K562 (cell line): ENCODE results near the gene CLSTN2. TPM values are rescaled to one million over a fixed set of nuclear protein-coding genes. Genes with fewer than 3 reads are reported as not detected.

Experiments
- ATAC-seq: fragments of 200-7000 bp; cut with Tn5 transposase; 3 replicates; pipeline ENCODE4 v1.9.1; 2020; ENCODE audit warnings: moderate library complexity
- BruUV-seq: library from RNA; stranded (reverse); fragments of 400-500 nt; replicated peaks from 2 replicates; lab custom pipeline; 2021; lab: Mats Ljungman, UMichigan
- CTCF ChIA-PET: fragments of 300-600 bp; formaldehyde crosslinking; extraction: SDS; loops from one replicate; lab custom pipeline; 2021; ENCODE audit warnings: low intra/inter-chr PET ratio; lab: Yijun Ruan, JAX
- POLR2A ChIA-PET: fragments of 300-600, 350-650 bp; sonication (Branson Sonifier 250); formaldehyde crosslinking; extraction: SDS; loops from one replicate; lab custom pipeline; 2021; ENCODE audit warnings: antibody characterized with exemption, inconsistent platforms; lab: Yijun Ruan, JAX
- DNase-seq, 4 experiments: peaks; one replicate each; pipeline versions ENCODE4 v3.0.0 to v3.0.0-alpha.2; 2011 to 2018; ENCODE audit warnings: low spot score in 3 of 4, mixed read lengths in 3 of 4; ENCODE audit errors: extremely low read depth in 1 of 4
- FAIRE-seq: peaks from 2 replicates; lab custom pipeline; 2011; peaks lifted over from hg19 to GRCh38; lab: Jason Lieb, UNC
- H2AFZ ChIP-seq: 2 replicates; pipeline ENCODE4 v1.6.0; 2011; ENCODE audit warnings: low read depth, low read length, control low read depth, inconsistent platforms
- H3K27ac ChIP-seq: fragments of 200-600 bp; 3 replicates; pipeline ENCODE4 v1.8.0; 2011; ENCODE audit warnings: low read depth, mild to moderate bottlenecking, control low read depth, inconsistent platforms, low read length, moderate library complexity, mixed read lengths; ENCODE audit errors: extremely low read depth
- H3K27me3 ChIP-seq, 2 experiments: fragments of 300-600 bp in 1 of 2; 2 replicates in 1 of 2; 3 replicates in 1 of 2; pipeline versions ENCODE4 v1.6.0 to v1.8.0; 2011; ENCODE audit warnings: inconsistent platforms in 2 of 2, low read length in 2 of 2, mild to moderate bottlenecking in 1 of 2, mixed read lengths in 1 of 2, moderate library complexity in 1 of 2; ENCODE audit not compliant: control insufficient read depth in 2 of 2, insufficient read depth in 2 of 2
- H3K36me3 ChIP-seq: fragments of 300-600 bp; 3 replicates; pipeline ENCODE4 v1.8.0; 2011; ENCODE audit warnings: mild to moderate bottlenecking, low read length, inconsistent platforms; ENCODE audit not compliant: control insufficient read depth, insufficient read depth
- H3K4me1 ChIP-seq, 2 experiments: fragments of 200-600 bp in 1 of 2; replicated peaks in 1 of 2; 2 replicates in 1 of 2; 3 replicates in 1 of 2; pipeline versions ENCODE4 v1.5.1 to v1.8.0; 2011; ENCODE audit warnings: inconsistent platforms in 2 of 2, low read length in 2 of 2, mild to moderate bottlenecking in 1 of 2, mixed read lengths in 1 of 2, moderate library complexity in 1 of 2; ENCODE audit not compliant: control insufficient read depth in 2 of 2, insufficient read depth in 2 of 2
- H3K4me2 ChIP-seq: 2 replicates; pipeline ENCODE4 v1.6.1; 2011; ENCODE audit warnings: low read length, control low read depth, inconsistent platforms, mixed read lengths; ENCODE audit not compliant: insufficient read depth
- H3K4me3 ChIP-seq: fragments of 200-600 bp; sonication (generic), shearing (Covaris generic); 2 replicates; pipeline ENCODE4 v1.5.1; 2016; ENCODE audit warnings: control low read depth, inconsistent platforms
- H3K79me2 ChIP-seq: fragments of 200-600 bp; 3 replicates; pipeline ENCODE4 v1.8.0; 2011; ENCODE audit warnings: low read length, inconsistent platforms; ENCODE audit not compliant: control insufficient read depth, insufficient read depth
- H3K9ac ChIP-seq, 2 experiments: 2 replicates each; pipeline versions ENCODE4 v1.6.0 to v1.6.1; 2011; ENCODE audit warnings: low read depth in 2 of 2, low read length in 2 of 2, control low read depth in 1 of 2, inconsistent platforms in 1 of 2, mild to moderate bottlenecking in 1 of 2, mixed read lengths in 1 of 2; ENCODE audit not compliant: insufficient read depth in 1 of 2
- H3K9me1 ChIP-seq: one replicate; pipeline ENCODE4 v1.6.0; 2011; ENCODE audit warnings: inconsistent platforms, mild to moderate bottlenecking, low read length, moderate library complexity; ENCODE audit not compliant: control insufficient read depth, insufficient read depth
- H3K9me3 ChIP-seq: replicated peaks from 2 replicates; pipeline ENCODE4 v1.5.1; 2011; ENCODE audit warnings: low read depth, low read length, inconsistent platforms; ENCODE audit not compliant: control insufficient read depth, insufficient read depth
- H4K20me1 ChIP-seq: replicated peaks from 2 replicates; pipeline ENCODE4 v1.6.1; 2011; ENCODE audit warnings: low read length, inconsistent platforms, mixed read lengths; ENCODE audit not compliant: control insufficient read depth, insufficient read depth
- CHD1 ChIP-seq: fragments of 200-600 bp; sonication (generic); IDR thresholded peaks from one replicate; pipeline ENCODE4 v1.6.1; 2012; ENCODE audit warnings: mild to moderate bottlenecking, moderate library complexity, low read length, inconsistent platforms
- FOXA3 ChIP-seq, 2 experiments: fragments of 450-650 bp in 1 of 2; sonication (generic) in 1 of 2; formaldehyde crosslinking; IDR thresholded peaks in 1 of 2; conservative IDR thresholded peaks in 1 of 2; 2 replicates each; pipeline versions ENCODE4 v1.4.0 to v1.8.0; 2020 to 2022; ENCODE audit warnings: mild to moderate bottlenecking in 2 of 2, missing genetic modification reagents in 1 of 2
- HDAC1 ChIP-seq, 2 experiments: fragments of 450-650 bp; IDR thresholded peaks; 2 replicates each; pipeline ENCODE4 v1.6.1; 2016 to 2017; ENCODE audit warnings: inconsistent platforms in 1 of 2, mild to moderate bottlenecking in 1 of 2, moderate library complexity in 1 of 2
- MTA3 ChIP-seq: fragments of 450-650 bp; formaldehyde crosslinking; IDR thresholded peaks from 2 replicates; pipeline ENCODE4 v1.6.1; 2017; ENCODE audit warnings: mild to moderate bottlenecking, borderline replicate concordance
- RBM22 ChIP-seq: fragments of 200-400 bp; formaldehyde crosslinking; IDR thresholded peaks from 2 replicates; pipeline ENCODE4 v1.6.1; 2018; ENCODE audit warnings: low read length, low read depth; ENCODE audit not compliant: poor library complexity, severe bottlenecking
- TRIM28 ChIP-seq: fragments of 450-650 bp; IDR thresholded peaks from 2 replicates; pipeline ENCODE4 v1.6.1; 2017
- WGBS: fragments of 100-300 bp; shearing (Covaris generic); methylation state at CpG from one replicate; pipeline ENCODE4 v1.1.6; 2016; ENCODE audit warnings: low coverage, mixed read lengths; ENCODE audit not compliant: insufficient coverage; ENCODE audit errors: missing lambda C conversion rate; 5-methylcytosine and 5-hydroxymethylcytosine counted together
- in situ Hi-C: fragments of 300-500 bp; cut with MboI; formaldehyde crosslinking; loops from 4 replicates; pipeline ENCODE4 v1.15.0; 2018; ENCODE audit warnings: inconsistent platforms, mixed read lengths
- intact Hi-C: fragments of 100-400 bp; cut with micrococcal nuclease; formaldehyde crosslinking; loops from 2 replicates; pipeline ENCODE4 v1.14.2; 2022
- polyA plus RNA-seq, 8 experiments: library from polyadenylated mRNA; depleted of rRNA in 4 of 8; stranded (reverse) in 5 of 8; unstranded in 3 of 8; fragments of >200 nt; fragmentation: Nextera tagmentation in 2 of 8; fragmentation: Illumina TruSeq in 1 of 8; extraction: Ambion mirVana in 2 of 8; extraction: Trizol in 1 of 8; gene quantifications; 2 replicates each; pipeline versions ENCODE4 v1.2.1 to v1.2.3, GENCODE V29; 2011 to 2014; ENCODE audit warnings: inconsistent platforms in 1 of 8, missing spikeins in 1 of 8
- total RNA-seq, 7 experiments: library from RNA; depleted of rRNA in 6 of 7; stranded (reverse); fragments of >200 nt in 6 of 7; fragmentation: Illumina TruSeq in 2 of 7; extraction: Trizol in 2 of 7; gene quantifications; 2 replicates each; pipeline versions ENCODE4 v1.2.1 to v1.2.3, GENCODE V29; 2011 to 2021; ENCODE audit warnings: low replicate concordance in 1 of 7
- TF ChIP-seq, protein P1 (sequence below): sonication (generic); formaldehyde crosslinking; IDR thresholded peaks from 2 replicates; pipeline ENCODE4 v1.8.0; 2022; ENCODE audit warnings: missing genetic modification reagents, mild to moderate bottlenecking, borderline replicate concordance
- TF ChIP-seq, protein P2 (sequence below): IDR thresholded peaks from 2 replicates; pipeline ENCODE4 v1.6.1; 2011; ENCODE audit warnings: borderline replicate concordance, low read depth, mild to moderate bottlenecking, moderate library complexity, low read length; ENCODE audit not compliant: insufficient read depth, poor library complexity, severe bottlenecking
- TF ChIP-seq, protein P3 (sequence below): fragments of 250-450 bp; sonication (Bioruptor Pico); IDR thresholded peaks from 2 replicates; pipeline ENCODE4 v1.8.0; 2021; ENCODE audit warnings: mild to moderate bottlenecking, moderate library complexity

The CLSTN2 gene
- total and polyA plus RNA-seq, 9 of the 15 experiments (the other 6 are each of a cell fraction or from before 2014, with no cell fraction given) = 0.02 to 0.04 (median 0.04) TPM; not detected in 6

DNA sequence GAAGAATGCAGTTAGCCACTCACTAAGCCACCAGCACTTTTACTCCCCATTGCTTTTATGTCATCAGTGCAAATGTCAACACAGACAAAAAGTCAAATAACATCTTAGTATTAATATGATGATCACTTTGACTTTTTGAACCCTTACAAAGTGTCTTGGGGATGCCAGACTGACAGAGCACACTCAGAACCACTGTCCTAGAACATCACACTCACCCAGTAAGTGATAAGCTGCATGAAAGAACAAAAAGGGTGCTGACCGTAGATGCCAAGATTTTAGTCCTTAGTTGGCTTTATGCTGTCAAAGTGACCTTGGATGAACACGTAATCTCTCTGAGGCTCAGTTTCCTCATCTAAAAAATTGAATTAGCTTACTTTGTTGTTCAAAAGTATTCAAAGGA is 463.4 kb downstream of the CLSTN2 start:
- H3K4me1 ChIP-seq = no peaks in the 10 kb centered on the region
- DNase-seq (no peak), FAIRE-seq (no peak), ATAC-seq (no peak)
- in situ Hi-C loops = no loop called here
- no peak overlapping the region for H3K4me2 ChIP-seq
- BruUV-seq = no TSS peak
- intact Hi-C loops = no loop called here
- H3K27ac ChIP-seq = no peak overlapping the region
- WGBS = 3% methylated on average over 2 of the region's 2 CpGs
- ChIA-PET POLR2A (no interaction called here), CTCF (no interaction called here)
- H3K79me2 ChIP-seq = no peaks in the 10 kb centered on the region
- no peak overlapping the region for H3K9ac ChIP-seq
- no peaks in the 10 kb centered on the region for H4K20me1 ChIP-seq
- no peak overlapping the region for H2AFZ ChIP-seq
- H3K4me3 ChIP-seq = no peak overlapping the region
- H3K36me3 ChIP-seq = no peaks in the 10 kb centered on the region
- no peaks in the 10 kb centered on the region for H3K9me3 ChIP-seq
- H3K27me3 ChIP-seq = no peaks in the 10 kb centered on the region
- H3K9me1 ChIP-seq = no peaks in the 10 kb centered on the region
- TF ChIP-seq RBM22 (no peak), TRIM28 (no peak), FOXA3 (CRISPR knock-in tag; conservative IDR thresholded peaks at IDR 0.05 in 1 of 2, IDR thresholded peaks at IDR 0.05 in 1 of 2) (no peak), MTA3 (no peak), CHD1 (no peak), HDAC1 (IDR thresholded peaks at IDR 0.05) (no peak)
- TF ChIP-seq, protein P1, sequence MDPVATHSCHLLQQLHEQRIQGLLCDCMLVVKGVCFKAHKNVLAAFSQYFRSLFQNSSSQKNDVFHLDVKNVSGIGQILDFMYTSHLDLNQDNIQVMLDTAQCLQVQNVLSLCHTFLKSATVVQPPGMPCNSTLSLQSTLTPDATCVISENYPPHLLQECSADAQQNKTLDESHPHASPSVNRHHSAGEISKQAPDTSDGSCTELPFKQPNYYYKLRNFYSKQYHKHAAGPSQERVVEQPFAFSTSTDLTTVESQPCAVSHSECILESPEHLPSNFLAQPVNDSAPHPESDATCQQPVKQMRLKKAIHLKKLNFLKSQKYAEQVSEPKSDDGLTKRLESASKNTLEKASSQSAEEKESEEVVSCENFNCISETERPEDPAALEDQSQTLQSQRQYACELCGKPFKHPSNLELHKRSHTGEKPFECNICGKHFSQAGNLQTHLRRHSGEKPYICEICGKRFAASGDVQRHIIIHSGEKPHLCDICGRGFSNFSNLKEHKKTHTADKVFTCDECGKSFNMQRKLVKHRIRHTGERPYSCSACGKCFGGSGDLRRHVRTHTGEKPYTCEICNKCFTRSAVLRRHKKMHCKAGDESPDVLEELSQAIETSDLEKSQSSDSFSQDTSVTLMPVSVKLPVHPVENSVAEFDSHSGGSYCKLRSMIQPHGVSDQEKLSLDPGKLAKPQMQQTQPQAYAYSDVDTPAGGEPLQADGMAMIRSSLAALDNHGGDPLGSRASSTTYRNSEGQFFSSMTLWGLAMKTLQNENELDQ (CRISPR knock-in tag) = no peak
- TF ChIP-seq, protein P2, sequence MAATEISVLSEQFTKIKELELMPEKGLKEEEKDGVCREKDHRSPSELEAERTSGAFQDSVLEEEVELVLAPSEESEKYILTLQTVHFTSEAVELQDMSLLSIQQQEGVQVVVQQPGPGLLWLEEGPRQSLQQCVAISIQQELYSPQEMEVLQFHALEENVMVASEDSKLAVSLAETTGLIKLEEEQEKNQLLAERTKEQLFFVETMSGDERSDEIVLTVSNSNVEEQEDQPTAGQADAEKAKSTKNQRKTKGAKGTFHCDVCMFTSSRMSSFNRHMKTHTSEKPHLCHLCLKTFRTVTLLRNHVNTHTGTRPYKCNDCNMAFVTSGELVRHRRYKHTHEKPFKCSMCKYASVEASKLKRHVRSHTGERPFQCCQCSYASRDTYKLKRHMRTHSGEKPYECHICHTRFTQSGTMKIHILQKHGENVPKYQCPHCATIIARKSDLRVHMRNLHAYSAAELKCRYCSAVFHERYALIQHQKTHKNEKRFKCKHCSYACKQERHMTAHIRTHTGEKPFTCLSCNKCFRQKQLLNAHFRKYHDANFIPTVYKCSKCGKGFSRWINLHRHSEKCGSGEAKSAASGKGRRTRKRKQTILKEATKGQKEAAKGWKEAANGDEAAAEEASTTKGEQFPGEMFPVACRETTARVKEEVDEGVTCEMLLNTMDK = no peak
- TF ChIP-seq, protein P3, sequence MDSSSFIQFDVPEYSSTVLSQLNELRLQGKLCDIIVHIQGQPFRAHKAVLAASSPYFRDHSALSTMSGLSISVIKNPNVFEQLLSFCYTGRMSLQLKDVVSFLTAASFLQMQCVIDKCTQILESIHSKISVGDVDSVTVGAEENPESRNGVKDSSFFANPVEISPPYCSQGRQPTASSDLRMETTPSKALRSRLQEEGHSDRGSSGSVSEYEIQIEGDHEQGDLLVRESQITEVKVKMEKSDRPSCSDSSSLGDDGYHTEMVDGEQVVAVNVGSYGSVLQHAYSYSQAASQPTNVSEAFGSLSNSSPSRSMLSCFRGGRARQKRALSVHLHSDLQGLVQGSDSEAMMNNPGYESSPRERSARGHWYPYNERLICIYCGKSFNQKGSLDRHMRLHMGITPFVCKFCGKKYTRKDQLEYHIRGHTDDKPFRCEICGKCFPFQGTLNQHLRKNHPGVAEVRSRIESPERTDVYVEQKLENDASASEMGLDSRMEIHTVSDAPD (CRISPR knock-in tag) = no peak
